Common myeloid progenitor, CD34-positive (primary cell): ENCODE data around the gene ATAD1.
"Not testable (repeated sequence)": the region's sequence is repeated elsewhere in the genome, so short reads cannot be mapped to it uniquely, and the experiment has no call there.

Source experiments
- CTCF ChIA-PET: fragments of 350-600 bp; sonication (Branson Sonifier 250); formaldehyde crosslinking; loops from one replicate; lab custom pipeline; 2021; ENCODE audit warnings: antibody characterized with exemption; lab: Charles Lee
- POLR2A ChIA-PET: fragments of 350-600 bp; sonication (Branson Sonifier 250); formaldehyde crosslinking; loops from one replicate; lab custom pipeline; 2021; ENCODE audit warnings: antibody characterized with exemption; lab: Charles Lee
- DNase-seq, 3 donors: peaks; one replicate each; pipeline versions ENCODE4 v3.0.0 to v3.0.0-alpha.2; 2013
- H3K27ac ChIP-seq, 2 experiments: 1 replicate in 1 of 2; 2 replicates in 1 of 2; pipeline ENCODE4 v1.7.0; 2013; ENCODE audit warnings: inconsistent platforms in 2 of 2, low read length in 2 of 2, mild to moderate bottlenecking in 2 of 2, low read depth in 1 of 2, moderate library complexity in 1 of 2; ENCODE audit not compliant: severe bottlenecking in 2 of 2, insufficient read depth in 1 of 2, poor library complexity in 1 of 2
- H3K27me3 ChIP-seq, 5 experiments: replicated peaks in 2 of 5; 1 replicate in 3 of 5; 2 replicates in 2 of 5; pipeline versions ENCODE4 v1.6.1 to v1.7.0; 2013; ENCODE audit warnings: low read length in 4 of 5, mild to moderate bottlenecking in 2 of 5, moderate library complexity in 2 of 5, inconsistent platforms in 1 of 5; ENCODE audit not compliant: insufficient read depth in 5 of 5, control insufficient read depth in 4 of 5
- H3K36me3 ChIP-seq, 4 experiments: 1 replicate in 2 of 4; 2 replicates in 2 of 4; pipeline versions ENCODE4 v1.6.1 to v1.7.0; 2013; ENCODE audit warnings: low read length in 3 of 4, control low read depth in 1 of 4, mild to moderate bottlenecking in 1 of 4; ENCODE audit not compliant: control insufficient read depth in 4 of 4, insufficient read depth in 4 of 4
- H3K4me1 ChIP-seq, 4 experiments: 1 replicate in 3 of 4; 2 replicates in 1 of 4; pipeline versions ENCODE4 v1.6.1 to v1.7.1; 2013; ENCODE audit warnings: low read length in 3 of 4, mild to moderate bottlenecking in 3 of 4, control low read depth in 1 of 4, inconsistent platforms in 1 of 4, moderate library complexity in 1 of 4; ENCODE audit not compliant: control insufficient read depth in 4 of 4, insufficient read depth in 4 of 4; ENCODE audit errors: control extremely low read depth in 1 of 4
- H3K4me3 ChIP-seq, 7 experiments: 1 replicate in 4 of 7; 2 replicates in 3 of 7; pipeline versions ENCODE4 v1.5.1 to v1.7.0; 2013; ENCODE audit warnings: mild to moderate bottlenecking in 7 of 7, low read length in 6 of 7, moderate library complexity in 6 of 7, inconsistent platforms in 2 of 7, low read depth in 2 of 7, control low read depth in 1 of 7; ENCODE audit not compliant: insufficient read depth in 4 of 7, control insufficient read depth in 1 of 7; ENCODE audit errors: extremely low read depth in 1 of 7
- H3K9me3 ChIP-seq, 5 experiments: 1 replicate in 4 of 5; 2 replicates in 1 of 5; pipeline versions ENCODE4 v1.6.1 to v1.7.1; 2013; ENCODE audit warnings: low read length in 4 of 5, mild to moderate bottlenecking in 2 of 5, inconsistent platforms in 1 of 5, low read depth in 1 of 5, moderate library complexity in 1 of 5; ENCODE audit not compliant: control insufficient read depth in 4 of 5, insufficient read depth in 2 of 5; ENCODE audit errors: control extremely low read depth in 1 of 5
- WGBS: methylation state at CpG from one replicate; pipeline ENCODE4 v1.1.5; 2013; ENCODE audit not compliant: insufficient coverage; 5-methylcytosine and 5-hydroxymethylcytosine counted together

ATAD1 gene

GRCh38 chr10:87860816-87861403, 42.9 kb upstream of the ATAD1 start:
- Histone ChIP-seq H3K36me3 (peaks cover 0 to 2% (median 0%) of the 10 kb centered on the region in 4 experiments), H3K27me3 (no peaks in the 10 kb centered on the region), H3K27ac (peak overlapping the region; percentile 51 to 88), H3K4me1 (peaks cover 8 to 25% (median 20%) of the 10 kb centered on the region in 4 experiments), H3K4me3 (peak overlapping the region in 6 of 7 experiments; percentile 83 to 99 (median 96)), H3K9me3 (peaks cover 0 to 4% (median 3%) of the 10 kb centered on the region in 5 experiments)
- peak in 1 of 3 donors; percentile 39 for DNase-seq
- POLR2A ChIA-PET, result interaction anchor here (3.2 to 3.4 kb wide), 2 partner anchors 86 to 526 kb away, joined by 13 to 19 read pairs; no protein-coding TSS in a partner anchor
- CTCF ChIA-PET, result interaction anchor here (0.7 to 6.9 kb wide), 18 partner anchors 9 to 700 kb away, joined by 3 to 54 read pairs (median 3); no protein-coding TSS in a partner anchor
- 43% methylated on average over 1 of the region's 4 CpGs for WGBS

- Histone ChIP-seq H3K9me3 (peaks cover 0 to 4% (median 3%) of the 10 kb centered on the region in 5 experiments), H3K27ac (no peak overlapping the region), H3K4me3 (peak overlapping the region in 2 of 7 experiments; percentile 43 to 83), H3K27me3 (no peaks in the 10 kb centered on the region), H3K36me3 (peaks cover 0 to 2% (median 0%) of the 10 kb centered on the region in 4 experiments), H3K4me1 (peaks cover 8 to 25% (median 20%) of the 10 kb centered on the region in 4 experiments)
- POLR2A ChIA-PET, result interaction anchor here (3.4 kb wide), 1 partner anchor 86 kb away, joined by 19 read pairs; no protein-coding TSS in a partner anchor
- CTCF ChIA-PET, result interaction anchor here (0.7 to 6.9 kb wide), 16 partner anchors 9 to 701 kb away, joined by 3 to 54 read pairs (median 4); no protein-coding TSS in a partner anchor
- DNase-seq, result peak; percentile 88 to 90 (median 90)
- 42% methylated on average over 2 of the region's 3 CpGs for WGBS
Measured at GRCh38 chr10:87860156-87860795, 42.2 kb upstream of the ATAD1 start.

GRCh38 chr10:87855665-87856064, 37.6 kb upstream of the ATAD1 start:
- H3K27ac ChIP-seq, H3K36me3 ChIP-seq, H3K9me3 ChIP-seq, H3K27me3 ChIP-seq, POLR2A ChIA-PET, H3K4me3 ChIP-seq: not testable (repeated sequence)
- peak in 2 of 3 donors; percentile 49 to 61 for DNase-seq
- CTCF ChIA-PET, result interaction anchor here (4.2 kb wide), 1 partner anchor 532 kb away, joined by 19 read pairs; no protein-coding TSS in a partner anchor
- peaks cover 2 to 18% (median 13%) of the 10 kb centered on the region in 4 experiments for H3K4me1 ChIP-seq
- WGBS, result no CpG with 5 or more reads among the region's 4 CpGs

- CTCF ChIA-PET, H3K27ac ChIP-seq, POLR2A ChIA-PET, H3K27me3 ChIP-seq, H3K9me3 ChIP-seq, H3K4me3 ChIP-seq, DNase-seq, H3K36me3 ChIP-seq: not testable (repeated sequence)
- H3K4me1 ChIP-seq, result peaks cover 5 to 18% (median 12%) of the 10 kb centered on the region in 4 experiments
- WGBS, result 100% methylated on average over 1 of the region's 5 CpGs
Measured at GRCh38 chr10:87855247-87855646, 37.2 kb upstream of the ATAD1 start.

GRCh38 chr10:87852089-87852488, 34.1 kb upstream of the ATAD1 start:
- CTCF ChIA-PET, result interaction anchor here (0.6 to 4.1 kb wide), 9 partner anchors 10 to 731 kb away, joined by 3 to 23 read pairs (median 3); partner anchors contain the start of genes ATAD1 and RNLS
- Histone ChIP-seq H3K27me3 (no peaks in the 10 kb centered on the region), H3K9me3 (peaks cover 0 to 4% (median 3%) of the 10 kb centered on the region in 5 experiments), H3K36me3 (no peaks in the 10 kb centered on the region), H3K4me3 (no peak overlapping the region), H3K27ac (no peak overlapping the region), H3K4me1 (peaks cover 5 to 17% (median 11%) of the 10 kb centered on the region in 4 experiments)
- no peak for DNase-seq
- POLR2A ChIA-PET, result no interaction called here
- WGBS, result no CpG with 5 or more reads among the region's 1 CpG

- POLR2A ChIA-PET, result interaction anchor here (0.9 kb wide), 1 partner anchor 11 kb away, joined by 3 read pairs; no protein-coding TSS in a partner anchor
- DNase-seq, result peak; percentile 75 to 85 (median 83)
- no peaks in the 10 kb centered on the region for H3K27me3 ChIP-seq
- CTCF ChIA-PET, result interaction anchor here (0.8 to 4.1 kb wide), 17 partner anchors 8 to 714 kb away, joined by 3 to 23 read pairs (median 5); partner anchors contain the start of gene ATAD1
- peak overlapping the region in 1 of 7 experiments; percentile 3 for H3K4me3 ChIP-seq
- WGBS, result 11% methylated on average over 5 of the region's 5 CpGs
- no peak overlapping the region for H3K27ac ChIP-seq
- no peaks in the 10 kb centered on the region for H3K36me3 ChIP-seq
- H3K9me3 ChIP-seq, result no peaks in the 10 kb centered on the region
- peaks cover 5 to 17% (median 11%) of the 10 kb centered on the region in 4 experiments for H3K4me1 ChIP-seq
Measured at GRCh38 chr10:87850742-87851205, 32.7 kb upstream of the ATAD1 start.
